Measurements from ENCODE around the gene DYNC2LI1. TPM values are rescaled to one million over a fixed set of nuclear protein-coding genes. Genes with fewer than 3 reads are reported as not detected.

Gene DYNC2LI1
- total RNA-seq, 1 experiment from 2014 or later: 17.7 TPM

GRCh38 chr2:43819491-43820163, 45.8 kb downstream of the DYNC2LI1 start:
- Histone ChIP-seq H3K27ac (ENCODE audit: low read length) (no peak overlapping the region), H3K4me2 (ENCODE audit: low read length) (no peak overlapping the region), H2AFZ (ENCODE audit: low read length) (no peak overlapping the region), H3K4me1 (ENCODE audit: insufficient read depth, low read length) (no peaks in the 10 kb centered on the region), H3K9me2 (replicated peaks; ENCODE audit: low read length) (no peaks in the 10 kb centered on the region), H3K4me3 (ENCODE audit: low read length) (no peak overlapping the region), H3F3A (ENCODE audit: low read length, unreplicated experiment) (no peaks in the 10 kb centered on the region), H3K36me3 (ENCODE audit: low read depth, low read length) (no peaks in the 10 kb centered on the region), H3K9ac (ENCODE audit: low read length) (no peak overlapping the region), H3K27me3 (ENCODE audit: low read length) (peaks cover 19% of the 10 kb centered on the region), H3K9me3 (ENCODE audit: low read length) (no peaks in the 10 kb centered on the region), H4K20me1 (ENCODE audit: low read length) (no peaks in the 10 kb centered on the region), H3K79me2 (ENCODE audit: low read length) (no peaks in the 10 kb centered on the region)
- TF ChIP-seq CTCF (conservative IDR thresholded peaks at IDR 0.05; ENCODE audit: low read depth, low read length): no peak
- no peak for TF ChIP-seq EZH2 (IDR thresholded peaks at IDR 0.05; ENCODE audit: low read length, unreplicated experiment)
- no peak for TF ChIP-seq EZH2phosphoT487 (IDR thresholded peaks at IDR 0.05; ENCODE audit: borderline replicate concordance, low read length)
- ATAC-seq (no peak), DNase-seq (no peak)
- intact Hi-C loops (cut with micrococcal nuclease): no loop called here
- ChIA-PET CTCF (no interaction called here), POLR2A (ENCODE audit: unreplicated experiment) (no interaction called here)
- BruUV-seq (replicated peaks): no TSS peak

GRCh38 chr2:43822839-43823238, 49.0 kb downstream of the DYNC2LI1 start:
- no peaks in the 10 kb centered on the region for H3K36me3 ChIP-seq (ENCODE audit: low read depth, low read length)
- H3K9me2 ChIP-seq (replicated peaks; ENCODE audit: low read length): no peaks in the 10 kb centered on the region
- no peak for DNase-seq
- no peak for ATAC-seq
- no TSS peak for BruUV-seq (replicated peaks)
- no peaks in the 10 kb centered on the region for H3K9me3 ChIP-seq (ENCODE audit: low read length)
- ChIA-PET CTCF (no interaction called here), POLR2A (ENCODE audit: unreplicated experiment) (no interaction called here)
- H3K4me2 ChIP-seq (ENCODE audit: low read length): no peak overlapping the region
- H4K20me1 ChIP-seq (ENCODE audit: low read length): no peaks in the 10 kb centered on the region
- H3K27ac ChIP-seq (ENCODE audit: low read length): no peak overlapping the region
- no peaks in the 10 kb centered on the region for H3K4me1 ChIP-seq (ENCODE audit: insufficient read depth, low read length)
- no peak overlapping the region for H3K4me3 ChIP-seq (ENCODE audit: low read length)
- no peaks in the 10 kb centered on the region for H3K79me2 ChIP-seq (ENCODE audit: low read length)
- no peaks in the 10 kb centered on the region for H3F3A ChIP-seq (ENCODE audit: low read length, unreplicated experiment)
- peaks cover 19% of the 10 kb centered on the region for H3K27me3 ChIP-seq (ENCODE audit: low read length)
- H3K9ac ChIP-seq (ENCODE audit: low read length): no peak overlapping the region
- TF ChIP-seq EZH2phosphoT487 (IDR thresholded peaks at IDR 0.05; ENCODE audit: borderline replicate concordance, low read length): no peak
- TF ChIP-seq CTCF (conservative IDR thresholded peaks at IDR 0.05; ENCODE audit: low read depth, low read length): no peak
- no peak for TF ChIP-seq EZH2 (IDR thresholded peaks at IDR 0.05; ENCODE audit: low read length, unreplicated experiment)
- intact Hi-C loops (cut with micrococcal nuclease): no loop called here
- no peak overlapping the region for H2AFZ ChIP-seq (ENCODE audit: low read length)

- no peak overlapping the region for H2AFZ ChIP-seq (ENCODE audit: low read length)
- peaks cover 19% of the 10 kb centered on the region for H3K27me3 ChIP-seq (ENCODE audit: low read length)
- ATAC-seq (no peak), DNase-seq (no peak)
- no peaks in the 10 kb centered on the region for H4K20me1 ChIP-seq (ENCODE audit: low read length)
- H3K79me2 ChIP-seq (ENCODE audit: low read length): no peaks in the 10 kb centered on the region
- CTCF ChIA-PET: no interaction called here
- H3K4me3 ChIP-seq (ENCODE audit: low read length): no peak overlapping the region
- H3K27ac ChIP-seq (ENCODE audit: low read length): no peak overlapping the region
- POLR2A ChIA-PET (ENCODE audit: unreplicated experiment): no interaction called here
- intact Hi-C loops (cut with micrococcal nuclease): no loop called here
- no peaks in the 10 kb centered on the region for H3F3A ChIP-seq (ENCODE audit: low read length, unreplicated experiment)
- H3K9ac ChIP-seq (ENCODE audit: low read length): no peak overlapping the region
- H3K9me3 ChIP-seq (ENCODE audit: low read length): no peaks in the 10 kb centered on the region
- no TSS peak for BruUV-seq (replicated peaks)
- TF ChIP-seq EZH2phosphoT487 (IDR thresholded peaks at IDR 0.05; ENCODE audit: borderline replicate concordance, low read length): no peak
- TF ChIP-seq CTCF (conservative IDR thresholded peaks at IDR 0.05; ENCODE audit: low read depth, low read length): no peak
- no peak for TF ChIP-seq EZH2 (IDR thresholded peaks at IDR 0.05; ENCODE audit: low read length, unreplicated experiment)
- H3K4me2 ChIP-seq (ENCODE audit: low read length): no peak overlapping the region
- no peaks in the 10 kb centered on the region for H3K9me2 ChIP-seq (replicated peaks; ENCODE audit: low read length)
- H3K4me1 ChIP-seq (ENCODE audit: insufficient read depth, low read length): no peaks in the 10 kb centered on the region
- H3K36me3 ChIP-seq (ENCODE audit: low read depth, low read length): no peaks in the 10 kb centered on the region
These were observed 49.9 kb downstream of the DYNC2LI1 start for GRCh38 chr2:43823751-43824150.

Data from PC-3 (cell line).